Renal cortex interstitium (tissue), 3 donors: ENCODE results near the gene CALCOCO1. TPM values are rescaled to one million over a fixed set of nuclear protein-coding genes. Genes with fewer than 3 reads are reported as not detected.

ENCODE experiments used
- polyA plus RNA-seq, 3 donors: library from polyadenylated mRNA; unstranded; fragments of 120-200 nt; gene quantifications; one replicate each; pipeline ENCODE4 v1.2.1, GENCODE V29; 2013; ENCODE audit not compliant: insufficient read length in 3 of 3

The CALCOCO1 gene
- polyA plus RNA-seq, 3 donors: 118 to 141 (median 120) TPM

Other genes with a start within 250 kb of the CALCOCO1 start
- gene MAP3K12, start 228.0 kb downstream of the CALCOCO1 start, polyA plus RNA-seq: 10 to 100 TPM; 25.6 to 42.5 (median 26.1) TPM
- 10 to 100 TPM; 43.4 to 54.1 (median 49.4) TPM for gene TARBP2, start 226.2 kb downstream of the CALCOCO1 start, polyA plus RNA-seq
- gene NPFF, start 220.0 kb downstream of the CALCOCO1 start, polyA plus RNA-seq: under 1 TPM; 0.47 to 1.00 (median 0.81) TPM
- gene ATF7, start 101.1 kb downstream of the CALCOCO1 start, polyA plus RNA-seq: 10 to 100 TPM; 41.3 to 43.9 (median 43.6) TPM
- gene ATP5MC2, start 51.4 kb downstream of the CALCOCO1 start, polyA plus RNA-seq: 100 to 1,000 TPM; 598 to 641 (median 611) TPM
- gene CISTR, start 24.5 kb upstream of the CALCOCO1 start, polyA plus RNA-seq: under 1 TPM in 1 of 3 donors, not detected in 2; 0.35 TPM
- under 1 TPM in 1 of 3 donors, not detected in 2; 0.11 TPM for gene HOXC13, start 211.4 kb upstream of the CALCOCO1 start, polyA plus RNA-seq
- not detected for gene HOXC12, start 227.5 kb upstream of the CALCOCO1 start, polyA plus RNA-seq
- 1 to 10 TPM; 1.8 to 5.7 (median 3.2) TPM for gene HOXC11, start 245.7 kb upstream of the CALCOCO1 start, polyA plus RNA-seq
- 1 to 10 TPM; 1.6 to 4.3 (median 3.0) TPM for gene HOTAIR, start 247.5 kb upstream of the CALCOCO1 start, polyA plus RNA-seq